G401.6 (cell line): ENCODE data around the gene PHF2.

Experiments
- FAIRE-seq: peaks from 2 replicates; lab custom pipeline; 2012; peaks lifted over from hg19 to GRCh38; lab: Jason Lieb, UNC

The PHF2 gene

GRCh38 chr9:93576258-93577077, at the start of gene PHF2:
PHF2 (plus strand) TSS chr9:93576584; CDS start chr9:93576774, 190 bp downstream.
- no peak for FAIRE-seq

DNA sequence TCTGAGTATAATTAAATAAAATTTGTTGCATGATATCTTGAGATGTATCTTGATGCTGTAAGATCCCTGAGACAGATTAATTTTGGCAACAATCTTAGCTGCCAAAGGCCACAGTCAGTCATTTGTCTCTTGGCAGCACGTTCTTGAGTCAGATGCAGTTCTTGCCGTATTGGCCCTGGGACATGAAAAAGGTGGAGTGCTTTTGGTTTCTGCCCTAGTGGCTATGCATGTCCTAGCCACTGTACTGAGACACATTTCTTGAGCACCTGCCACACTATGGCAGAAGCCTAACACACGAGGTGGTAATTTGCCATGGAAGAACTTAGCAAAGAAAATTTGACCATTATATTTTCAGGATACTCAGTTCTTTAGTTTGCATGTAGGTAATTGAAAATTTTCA, 45.0 kb upstream of the PHF2 start:
- FAIRE-seq: no peak

DNA sequence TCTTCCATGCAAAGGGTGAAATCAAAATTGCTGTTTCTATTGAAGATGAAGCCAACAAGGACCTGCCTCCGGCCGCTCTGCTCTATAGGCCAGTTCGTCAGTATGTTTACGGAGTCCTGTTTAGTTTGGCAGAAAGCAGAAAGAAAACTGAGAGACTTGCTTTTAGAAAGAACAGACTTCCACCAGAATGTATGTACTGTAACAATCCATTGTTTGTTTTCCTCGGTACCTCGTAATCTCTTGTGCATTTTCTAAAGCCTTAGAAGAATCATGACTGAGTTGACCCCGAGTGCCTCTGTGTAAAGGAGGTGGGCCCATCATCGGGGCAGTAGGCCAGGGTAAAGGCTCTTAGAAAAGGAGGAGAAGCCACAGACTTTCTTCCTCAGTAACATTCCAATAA, 44.2 kb upstream of the PHF2 start:
- no peak for FAIRE-seq

DNA sequence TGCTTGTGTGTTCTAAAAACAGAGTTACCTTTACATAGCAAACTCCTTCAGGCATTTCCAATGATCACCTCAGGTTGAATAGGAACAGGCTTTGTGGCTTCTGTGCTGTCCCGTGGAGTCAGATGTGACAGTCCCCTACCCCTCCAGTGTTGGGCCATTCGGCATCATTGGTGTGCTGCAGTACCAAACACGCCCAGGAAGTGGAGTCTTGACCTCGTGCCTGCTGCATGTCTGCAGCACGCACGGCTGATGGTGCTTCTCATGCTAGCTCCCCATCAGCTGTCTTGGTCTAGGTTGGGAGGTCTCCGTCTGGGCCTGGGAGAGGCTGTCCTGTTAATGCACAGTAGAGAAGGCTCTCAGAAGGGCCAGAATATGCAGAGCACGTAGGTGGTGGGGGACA, 42.5 kb upstream of the PHF2 start:
- FAIRE-seq: no peak

DNA sequence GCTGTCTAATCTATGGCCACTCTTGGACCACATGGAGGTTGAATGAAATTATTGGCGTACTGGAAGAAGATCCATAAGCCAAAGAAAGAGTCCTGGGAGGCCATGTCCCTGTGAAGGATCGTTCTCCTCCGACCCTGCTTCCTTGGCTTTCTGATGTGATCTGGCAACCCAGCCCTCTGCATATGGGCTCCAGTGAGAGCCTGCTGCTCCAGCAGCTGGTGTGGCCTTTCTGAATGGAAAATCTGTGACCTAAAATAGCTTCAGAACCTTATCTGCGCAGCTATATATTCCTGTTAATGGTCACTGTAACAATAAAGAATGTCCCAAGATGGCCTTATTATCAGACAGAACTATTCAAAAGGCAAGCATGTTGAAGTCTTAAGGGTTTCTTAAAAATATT, 40.2 kb upstream of the PHF2 start:
- FAIRE-seq: no peak

- no peak for FAIRE-seq
These were observed 39.5 kb upstream of the PHF2 start for GRCh38 chr9:93536874-93537273.

GRCh38 chr9:93540305-93540704, 36.1 kb upstream of the PHF2 start:
- no peak for FAIRE-seq

DNA sequence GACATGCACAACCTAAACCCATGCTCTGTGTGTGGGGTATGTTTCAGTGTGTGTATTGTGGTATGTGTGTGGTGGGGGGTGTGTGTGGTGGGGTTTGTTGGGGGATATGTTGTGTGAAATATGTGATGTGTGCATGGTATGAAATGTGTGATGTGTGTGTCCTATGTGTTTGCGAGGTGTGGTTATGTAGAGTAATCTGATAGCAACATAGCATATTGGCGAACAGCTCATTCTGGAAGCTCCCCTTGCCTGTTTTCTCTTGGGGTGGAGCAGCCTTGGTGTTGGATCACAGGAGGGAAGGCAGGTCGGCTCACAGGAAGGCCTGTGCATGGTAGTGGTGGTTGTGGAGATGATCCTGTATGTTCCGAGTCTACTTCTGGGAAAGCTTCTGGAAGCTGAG, 35.4 kb upstream of the PHF2 start:
- FAIRE-seq: no peak

DNA sequence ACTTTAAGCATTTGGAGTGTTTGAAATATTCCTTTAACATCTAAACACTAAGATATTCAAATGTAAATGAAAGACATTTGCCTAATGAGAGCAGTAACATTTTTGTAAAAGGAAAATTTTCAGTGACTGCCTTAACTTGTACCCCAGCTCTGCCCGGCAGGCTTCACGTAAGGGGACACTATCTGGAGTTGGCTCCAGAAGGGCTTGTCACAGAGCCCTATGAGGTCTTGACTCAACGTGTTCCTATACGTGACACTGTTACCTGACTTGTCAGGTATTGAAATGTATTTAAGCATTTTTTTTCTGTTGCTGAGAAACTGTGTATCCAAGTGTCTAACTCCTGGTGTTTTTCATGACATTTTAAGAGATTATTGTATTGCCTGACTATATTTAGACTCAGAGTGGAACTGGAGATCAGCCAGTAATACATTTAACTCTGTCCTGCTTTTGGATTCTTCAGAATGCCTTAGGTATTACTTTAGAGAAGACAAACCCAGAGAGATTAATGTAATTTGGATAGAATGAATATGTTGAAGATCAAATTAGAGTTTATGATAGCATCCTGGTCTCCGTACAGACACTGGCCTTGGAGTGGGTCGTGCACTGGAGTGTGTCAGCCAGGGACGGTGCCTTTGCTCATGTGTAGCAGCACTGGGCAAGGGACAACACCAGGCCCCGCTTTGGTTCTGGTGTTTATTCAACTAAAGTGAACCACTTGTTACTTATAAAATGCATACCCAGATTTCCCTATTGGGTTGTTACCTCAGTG, 34.6 kb upstream of the PHF2 start:
- FAIRE-seq: no peak

- FAIRE-seq: no peak
These were observed 33.3 kb upstream of the PHF2 start for GRCh38 chr9:93543117-93543516.

GRCh38 chr9:93546356-93546755, 30.0 kb upstream of the PHF2 start:
- no peak for FAIRE-seq

DNA sequence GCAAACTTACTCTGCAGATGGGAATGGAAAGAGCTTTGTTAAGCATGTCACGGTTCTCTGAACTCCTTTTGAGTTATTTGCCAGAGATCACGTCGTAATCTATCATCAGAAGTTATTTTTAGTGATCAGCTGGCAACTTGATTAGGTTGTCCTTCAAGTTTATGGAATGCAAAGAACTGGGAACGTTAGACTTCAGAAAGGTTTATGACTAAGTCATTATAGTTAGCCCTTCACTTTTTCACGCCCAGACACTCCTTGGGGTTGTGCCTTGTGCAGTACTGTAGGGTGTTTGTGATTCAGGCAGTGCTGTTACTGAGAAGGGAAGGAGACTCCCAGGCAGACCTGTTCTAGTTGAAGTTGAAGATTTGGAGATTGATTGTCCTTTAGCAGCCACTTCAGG, 26.8 kb upstream of the PHF2 start:
- no peak for FAIRE-seq

- no peak for FAIRE-seq
These were observed 23.5 kb upstream of the PHF2 start for GRCh38 chr9:93552923-93553322.

DNA sequence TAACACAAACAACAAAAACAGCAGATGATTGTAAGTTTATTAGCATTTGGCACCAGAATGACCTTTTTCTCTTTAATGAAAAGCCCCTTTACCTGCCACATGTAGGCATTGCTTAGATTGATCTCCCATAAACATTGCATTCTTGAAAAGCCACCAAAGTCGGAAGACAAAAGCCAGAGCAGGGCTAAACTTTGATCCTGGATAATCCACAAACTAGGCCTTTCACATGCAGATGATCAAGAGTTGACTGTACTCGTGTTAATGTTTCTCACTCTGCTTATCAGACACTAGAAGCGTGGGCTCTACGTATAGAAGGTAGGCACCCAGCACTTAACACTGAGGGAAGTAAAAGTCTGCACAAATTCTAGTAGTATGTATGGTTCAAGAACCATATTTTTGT, 21.0 kb upstream of the PHF2 start:
- FAIRE-seq: no peak

- no peak for FAIRE-seq
These were observed 18.8 kb upstream of the PHF2 start for GRCh38 chr9:93557366-93558137.

DNA sequence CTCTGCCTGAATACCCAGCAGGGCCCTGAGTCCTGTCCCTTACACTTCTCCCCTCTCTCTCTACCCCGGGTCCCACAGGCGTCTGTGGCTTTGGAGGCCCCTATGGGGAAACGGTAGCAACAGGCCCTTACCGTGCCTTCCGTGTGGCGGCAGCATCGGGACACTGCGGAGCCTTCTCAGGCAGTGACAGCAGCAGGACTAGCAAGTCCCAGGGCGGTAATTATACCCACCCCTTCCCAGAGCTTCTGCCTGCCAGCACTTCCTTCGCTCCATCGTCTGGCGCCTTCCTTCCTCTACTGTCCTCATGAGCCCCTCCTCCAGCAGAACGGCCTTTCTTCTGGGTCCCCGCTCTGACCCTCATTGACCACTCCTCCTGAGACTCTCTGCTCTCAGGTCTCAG, 17.9 kb upstream of the PHF2 start:
- FAIRE-seq: no peak

GRCh38 chr9:93560991-93561390, 15.4 kb upstream of the PHF2 start:
- no peak for FAIRE-seq

- FAIRE-seq: no peak
These were observed 14.2 kb upstream of the PHF2 start for GRCh38 chr9:93562157-93562556.

- FAIRE-seq: no peak
These were observed 11.3 kb upstream of the PHF2 start for GRCh38 chr9:93565089-93565488.

DNA sequence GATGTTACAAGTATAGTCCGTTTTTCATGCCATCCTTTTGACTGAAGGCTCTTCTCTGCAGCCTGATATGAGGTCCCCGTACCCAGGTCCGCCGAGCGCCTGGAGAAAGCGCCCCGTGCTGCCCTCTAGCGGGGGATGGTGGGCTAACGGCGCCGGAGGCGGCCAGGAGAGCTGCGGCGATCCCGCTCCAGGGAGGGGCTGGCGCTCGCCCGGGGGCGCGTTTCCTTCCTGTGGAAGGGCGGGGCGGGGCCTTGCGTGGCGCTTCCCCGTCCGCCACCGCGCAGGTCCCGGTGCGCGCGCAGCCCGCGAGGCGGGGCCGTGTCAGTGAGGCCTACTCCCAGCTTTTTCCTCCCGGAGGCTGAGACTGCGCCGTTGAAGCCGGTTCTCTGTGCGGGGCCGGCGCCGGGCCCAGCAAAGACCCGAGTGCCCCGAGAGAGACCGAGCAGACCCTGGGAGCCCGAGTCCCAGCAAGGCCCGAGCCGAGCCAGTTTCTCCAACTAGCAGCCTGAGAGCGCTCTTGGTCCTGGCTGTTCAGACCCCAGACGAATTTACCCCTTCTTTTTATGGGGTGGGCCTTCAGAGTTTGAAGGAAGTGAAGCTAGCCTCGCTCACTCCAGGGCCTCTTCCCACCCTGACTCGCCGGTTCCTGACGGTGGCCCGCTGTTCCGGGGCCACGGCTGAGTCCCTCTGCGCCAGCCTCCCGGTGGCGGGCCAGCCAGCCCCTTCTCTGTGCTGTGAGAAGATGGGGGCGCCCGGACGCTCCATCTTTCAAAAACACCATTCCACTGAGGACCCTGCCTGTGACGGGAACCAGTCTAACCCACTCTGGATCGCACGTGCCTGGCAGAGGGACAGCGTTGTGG, 9.7 kb upstream of the PHF2 start:
- peak; percentile 71 for FAIRE-seq

DNA sequence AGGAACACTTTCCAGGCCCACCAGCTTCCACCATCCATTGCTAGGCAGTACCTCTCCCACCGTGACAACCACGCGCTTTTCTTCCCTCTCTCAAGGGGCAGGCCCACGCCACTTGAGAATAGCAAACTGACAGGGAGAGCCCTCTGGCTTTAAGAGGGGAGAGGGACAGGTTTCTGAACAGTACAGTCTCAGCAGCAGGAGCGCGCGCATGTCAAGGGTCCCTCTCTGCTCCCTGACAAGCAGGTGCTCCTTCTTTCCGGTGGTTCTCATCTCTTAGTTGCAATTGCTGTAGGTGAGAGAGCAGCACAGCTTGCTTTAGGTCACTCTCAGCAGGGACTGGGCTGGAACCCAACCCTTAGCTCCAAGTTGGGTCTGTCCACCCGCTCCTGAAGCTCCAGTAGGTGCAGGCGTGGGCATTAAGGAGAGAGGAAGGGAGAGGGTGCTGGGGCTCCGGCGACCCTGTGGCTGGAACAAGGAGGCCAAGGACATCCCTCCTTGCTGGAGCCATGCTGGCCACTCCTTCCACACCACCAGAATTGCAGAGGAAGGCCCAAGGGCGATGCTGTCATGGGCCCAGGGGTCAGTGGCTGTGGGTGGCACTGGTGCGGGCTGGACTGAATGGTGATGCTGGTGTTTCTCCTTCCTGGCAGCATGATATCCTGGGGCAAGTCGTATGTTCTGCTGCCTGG, 9.0 kb upstream of the PHF2 start:
- FAIRE-seq: no peak
